GM19043 (cell line): Measurements from ENCODE around the gene CRYL1.

Source experiments
- ATAC-seq: cut with Tn5 transposase; IDR thresholded peaks from one replicate; pipeline ENCODE4 v1.9.1; 2021; ENCODE audit warnings: low read depth; ENCODE audit not compliant: unreplicated experiment

The CRYL1 gene, protein sequence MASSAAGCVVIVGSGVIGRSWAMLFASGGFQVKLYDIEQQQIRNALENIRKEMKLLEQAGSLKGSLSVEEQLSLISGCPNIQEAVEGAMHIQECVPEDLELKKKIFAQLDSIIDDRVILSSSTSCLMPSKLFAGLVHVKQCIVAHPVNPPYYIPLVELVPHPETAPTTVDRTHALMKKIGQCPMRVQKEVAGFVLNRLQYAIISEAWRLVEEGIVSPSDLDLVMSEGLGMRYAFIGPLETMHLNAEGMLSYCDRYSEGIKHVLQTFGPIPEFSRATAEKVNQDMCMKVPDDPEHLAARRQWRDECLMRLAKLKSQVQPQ

DNA sequence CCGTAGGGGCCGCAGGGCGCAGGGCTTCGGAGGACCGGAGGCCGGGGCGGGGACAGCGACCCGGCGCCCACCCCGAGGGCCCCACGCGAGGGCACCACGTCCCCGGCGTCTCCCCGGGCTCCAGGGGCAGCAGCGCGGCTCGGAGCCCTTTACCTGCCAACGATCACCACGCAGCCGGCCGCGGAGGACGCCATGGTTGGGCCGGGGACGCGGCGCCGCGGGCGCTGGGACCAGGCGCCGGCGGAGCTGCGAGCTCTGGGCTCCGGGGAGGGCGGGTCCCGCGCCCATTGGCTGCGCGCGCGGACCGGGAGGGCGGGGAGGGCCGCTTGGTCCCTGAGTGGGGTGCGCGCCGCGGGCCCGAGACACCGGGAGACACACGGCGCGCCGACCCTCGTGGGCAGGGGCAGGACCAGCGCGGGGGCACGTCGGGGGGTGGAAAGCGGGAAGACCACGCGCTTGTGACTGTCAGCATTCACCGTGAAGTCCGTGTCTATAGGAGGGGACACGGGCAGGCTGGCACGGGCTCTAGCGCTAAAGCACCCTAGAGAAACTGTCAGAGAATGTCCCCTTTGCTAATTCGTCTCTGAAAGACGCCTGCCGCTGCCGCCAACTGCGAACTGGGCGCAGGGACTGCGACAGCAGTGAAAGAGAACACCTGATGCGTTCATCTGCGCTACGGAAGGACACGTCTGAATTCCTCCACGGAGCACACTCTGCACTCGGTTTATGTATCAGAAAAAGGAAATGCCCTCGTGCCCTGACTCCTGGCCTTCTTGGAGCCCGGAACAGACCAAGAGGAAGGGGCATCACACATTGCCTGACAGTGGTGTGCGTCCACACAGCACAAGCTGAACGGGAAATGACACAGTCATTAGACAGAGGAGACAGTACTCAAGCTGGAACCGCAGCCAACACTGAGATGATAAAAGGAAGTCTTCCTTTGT is at the start of gene CRYL1:
Gene CRYL1 (minus strand): TSS at position 257 of the 944 bp plus-strand sequence. CDS start 63 bp downstream, at position 194.
- ATAC-seq = peak; percentile 60

GRCh38 chr13:20573636-20574035 is 48.0 kb upstream of the CRYL1 start:
- ATAC-seq = no peak

- ATAC-seq = no peak
These were observed 47.5 kb upstream of the CRYL1 start for GRCh38 chr13:20573186-20573585.

DNA sequence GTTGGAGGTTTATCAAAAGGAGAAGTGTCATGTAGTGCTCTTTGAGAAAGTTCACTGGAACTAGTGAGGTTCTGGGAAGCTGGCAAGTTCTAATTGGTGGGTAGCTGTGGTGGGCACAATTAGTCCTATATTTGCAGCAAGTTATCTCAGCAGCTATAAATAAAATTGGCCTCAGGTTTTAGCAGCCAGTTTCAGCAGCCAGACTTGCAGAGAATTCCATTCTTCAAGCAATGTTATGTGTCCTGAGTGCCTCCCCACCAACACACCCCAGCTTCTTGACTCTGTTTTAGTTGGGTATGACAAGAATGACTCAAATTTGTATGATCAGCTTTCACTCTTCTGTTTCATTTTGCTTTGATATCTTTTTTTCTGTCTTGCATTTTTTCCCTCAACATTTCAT is 46.0 kb upstream of the CRYL1 start:
- ATAC-seq = no peak

DNA sequence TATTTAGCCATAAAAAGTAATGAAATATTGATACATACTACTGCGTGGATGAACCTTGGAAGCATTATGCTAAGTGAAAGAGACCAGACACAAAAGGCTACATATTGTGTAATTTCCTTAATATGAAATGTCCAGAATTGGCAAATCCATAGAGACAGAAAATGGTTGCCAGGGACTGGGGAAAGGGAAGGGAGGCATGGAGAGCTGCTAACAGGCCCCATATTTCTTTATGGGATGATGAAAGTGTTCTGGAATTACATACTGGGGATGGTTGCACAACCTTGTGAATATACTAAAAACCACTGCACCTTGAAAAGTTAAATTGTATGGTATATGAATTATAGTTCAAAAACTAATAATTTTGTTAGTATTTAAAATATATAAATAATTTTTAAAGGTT is 44.9 kb upstream of the CRYL1 start:
- ATAC-seq = no peak

DNA sequence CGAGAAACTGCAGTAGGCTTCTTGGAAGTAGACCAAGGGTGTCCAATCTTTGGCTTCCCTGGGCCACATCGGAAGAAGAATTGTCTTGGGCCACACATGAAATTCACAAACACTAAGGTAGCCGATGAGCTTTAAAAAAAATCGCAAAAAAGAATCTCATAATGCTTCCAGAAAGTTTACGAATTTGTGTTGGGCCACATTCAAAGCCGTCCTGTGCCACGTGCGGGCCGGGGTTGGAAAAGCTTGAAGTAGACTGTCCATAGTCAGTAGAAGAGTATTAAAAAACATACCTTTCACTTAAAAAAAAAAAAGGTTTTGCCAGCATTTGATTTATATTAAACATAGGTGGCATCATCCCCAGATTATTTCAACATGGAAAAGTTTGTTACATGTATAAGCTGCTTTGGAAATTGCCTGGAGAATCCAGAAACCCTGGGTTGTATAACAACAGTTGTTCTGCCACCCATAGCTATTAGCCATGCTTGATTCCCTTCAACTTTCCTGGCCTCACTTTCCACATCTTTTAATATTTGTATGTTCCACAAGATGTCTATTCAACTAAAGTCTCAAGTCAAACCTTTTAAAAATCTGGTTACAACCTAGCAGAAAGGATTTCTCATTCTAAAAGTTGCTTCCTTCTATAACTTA is 42.3 kb upstream of the CRYL1 start:
- no peak for ATAC-seq

GRCh38 chr13:20566898-20567874 is 41.5 kb upstream of the CRYL1 start, which contains the start of gene IFT88:
Gene IFT88 (plus strand): TSS chr13:20567157. CDS start chr13:20574386, 7,229 bp downstream.
- peak; percentile 73 for ATAC-seq

- ATAC-seq = peak; percentile 10
These were observed 40.8 kb upstream of the CRYL1 start for GRCh38 chr13:20566468-20566897.

DNA sequence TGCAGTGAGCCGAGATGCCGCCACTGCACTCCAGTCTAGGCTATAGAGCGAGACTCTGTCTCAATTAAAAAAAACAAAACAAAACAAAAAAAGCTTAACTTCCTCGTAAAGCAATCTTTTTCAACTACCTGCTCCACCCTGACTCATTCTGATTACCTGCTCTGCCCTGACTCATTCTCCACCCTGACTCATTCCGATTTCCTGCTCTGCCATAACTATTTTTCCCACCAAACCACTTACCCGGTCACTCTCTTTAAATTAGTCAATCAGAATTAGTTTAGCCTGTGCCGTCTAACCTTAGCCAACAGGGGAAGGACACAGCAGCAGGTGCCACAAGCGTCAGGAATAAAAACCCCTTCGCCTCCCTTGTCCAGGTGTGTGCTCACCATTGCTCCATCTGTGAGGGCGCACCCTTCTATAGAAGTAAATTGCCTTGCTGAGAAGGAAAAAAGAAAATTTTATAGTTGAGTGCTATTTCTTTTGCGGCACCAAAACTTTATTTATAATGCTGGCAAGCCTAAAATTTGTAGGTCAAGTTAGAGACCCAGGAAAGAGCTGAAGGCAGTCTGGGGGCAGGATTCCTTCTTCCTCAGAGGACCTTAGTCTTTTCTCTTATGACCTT is 39.6 kb upstream of the CRYL1 start:
- ATAC-seq = no peak

GRCh38 chr13:20561741-20562140 is 36.1 kb upstream of the CRYL1 start:
- ATAC-seq = no peak

GRCh38 chr13:20559659-20560356 is 34.2 kb upstream of the CRYL1 start:
- no peak for ATAC-seq

DNA sequence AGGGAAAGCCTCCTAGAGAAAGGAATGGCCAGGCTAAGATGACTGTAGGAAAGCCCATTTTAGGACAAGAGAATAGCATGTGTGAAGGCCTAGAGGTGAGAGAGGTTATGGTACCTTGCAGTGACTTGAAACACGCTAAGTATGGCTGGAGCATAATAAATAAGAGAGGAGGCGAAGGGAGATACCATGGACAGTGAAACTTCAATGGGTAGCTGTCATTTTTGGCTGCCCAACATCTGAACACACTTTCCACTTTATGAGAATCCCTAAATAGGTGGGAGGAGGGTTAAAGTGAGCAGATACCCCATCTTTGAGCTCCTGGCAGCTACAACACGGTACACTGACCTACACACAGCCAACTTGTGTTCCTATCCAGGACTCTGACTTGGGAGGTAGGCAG is 33.3 kb upstream of the CRYL1 start:
- ATAC-seq = no peak

- no peak for ATAC-seq
These were observed 27.7 kb upstream of the CRYL1 start for GRCh38 chr13:20553311-20553710.

DNA sequence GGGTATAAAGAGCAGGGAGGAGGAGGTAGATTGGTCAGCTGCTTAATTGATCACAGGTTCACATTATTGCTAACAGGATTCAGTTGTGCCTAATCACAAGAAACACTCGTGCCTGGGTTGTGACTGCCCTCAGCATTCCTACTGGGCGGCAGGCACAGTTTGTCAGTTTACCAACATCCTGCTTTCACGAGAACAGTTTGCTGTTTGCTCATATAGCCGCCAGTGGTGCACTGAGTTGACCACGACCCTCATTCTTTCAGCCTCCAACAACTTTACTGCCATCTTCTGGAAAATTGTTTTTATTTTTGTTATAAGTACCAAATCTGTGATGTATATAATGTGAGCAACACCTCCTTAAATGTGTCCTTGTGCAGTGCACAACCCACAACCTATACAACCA is 25.1 kb upstream of the CRYL1 start:
- ATAC-seq = no peak

GRCh38 chr13:20547479-20547908 is 21.8 kb upstream of the CRYL1 start:
- no peak for ATAC-seq

DNA sequence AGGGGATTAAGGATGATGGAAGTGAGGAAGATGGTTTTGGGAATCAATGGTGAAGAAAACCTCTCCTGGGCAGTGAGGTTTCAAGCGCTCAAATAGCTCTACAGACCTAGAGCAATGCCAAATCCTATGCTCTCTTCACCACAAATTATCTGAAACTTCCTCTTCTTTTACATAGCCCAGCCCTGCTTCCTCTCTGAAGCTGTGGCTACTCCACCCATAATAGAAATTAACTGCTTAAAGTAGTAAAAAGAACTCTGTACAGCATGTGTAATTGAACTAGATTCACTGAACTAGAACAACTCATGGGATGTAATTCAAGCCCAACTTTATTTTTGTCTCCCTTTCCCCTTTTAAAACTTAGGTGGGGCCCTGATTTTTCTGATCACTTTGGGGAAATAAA is 20.9 kb upstream of the CRYL1 start:
- no peak for ATAC-seq

GRCh38 chr13:20544201-20544923 is 18.7 kb upstream of the CRYL1 start:
- ATAC-seq = no peak

DNA sequence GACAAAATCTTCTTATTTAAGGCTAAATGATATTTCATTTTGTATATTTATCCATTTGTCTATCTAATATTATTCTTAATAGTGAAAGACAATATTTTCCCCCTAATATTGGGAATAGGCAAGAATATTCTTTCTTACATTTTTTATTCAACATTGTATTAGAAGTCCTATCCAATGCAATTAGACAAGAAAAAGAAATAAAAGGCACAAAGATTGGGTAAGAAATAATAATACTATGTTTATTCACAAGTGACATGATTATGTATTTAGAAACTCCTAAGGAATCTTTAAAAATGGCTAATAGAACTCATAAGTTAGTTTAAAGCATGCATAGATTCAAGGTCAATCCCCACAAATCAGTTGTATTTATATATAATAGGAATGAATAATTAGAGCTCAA is 11.3 kb upstream of the CRYL1 start:
- no peak for ATAC-seq
